Activated CD4-positive, CD25-positive, alpha-beta regulatory T cell treated with anti-CD3 and anti-CD28 coated beads, Interleukin-2, amount 50 U/mL, for 72 hours (primary cell): ENCODE results near the gene NXPE1.

Experiments used
- DNase-seq: peaks from one replicate; pipeline ENCODE4 v3.0.0; 2021

Gene NXPE1

GRCh38 chr11:114562166-114562916, 2.7 kb upstream of the NXPE1 start:
- no peak for DNase-seq

GRCh38 chr11:114556135-114556534, 3.5 kb downstream of the NXPE1 start:
- DNase-seq, result no peak

GRCh38 chr11:114553642-114554041, 6.0 kb downstream of the NXPE1 start:
- DNase-seq, result no peak

- no peak for DNase-seq
These were observed 8.6 kb downstream of the NXPE1 start for GRCh38 chr11:114551060-114551459.

GRCh38 chr11:114525682-114526081, 34.0 kb downstream of the NXPE1 start:
- DNase-seq, result no peak

- DNase-seq, result no peak
These were observed 35.6 kb downstream of the NXPE1 start for GRCh38 chr11:114524122-114524521.

- no peak for DNase-seq
These were observed 36.9 kb downstream of the NXPE1 start for GRCh38 chr11:114522818-114523217.

- DNase-seq, result no peak
These were observed 48.1 kb downstream of the NXPE1 start for GRCh38 chr11:114511538-114511937.

GRCh38 chr11:114511079-114511478, 48.6 kb downstream of the NXPE1 start:
- no peak for DNase-seq

GRCh38 chr11:114501901-114502300, 57.8 kb downstream of the NXPE1 start:
- no peak for DNase-seq

- DNase-seq, result no peak
These were observed 59.9 kb downstream of the NXPE1 start for GRCh38 chr11:114499756-114500155.

- DNase-seq, result no peak
These were observed 62.8 kb downstream of the NXPE1 start for GRCh38 chr11:114496915-114497314.

- DNase-seq, result no peak
These were observed 75.8 kb downstream of the NXPE1 start for GRCh38 chr11:114483929-114484328.

- no peak for DNase-seq
These were observed 77.6 kb downstream of the NXPE1 start for GRCh38 chr11:114482114-114482513.

GRCh38 chr11:114479331-114479730, 80.3 kb downstream of the NXPE1 start:
- DNase-seq, result no peak

GRCh38 chr11:114478768-114479167, 80.9 kb downstream of the NXPE1 start:
- no peak for DNase-seq

GRCh38 chr11:114478001-114478410, 81.7 kb downstream of the NXPE1 start:
- DNase-seq, result no peak

GRCh38 chr11:114472661-114473060, 87.0 kb downstream of the NXPE1 start:
- DNase-seq, result no peak
